ENCODE results near the gene ADK. TPM values are rescaled to one million over a fixed set of nuclear protein-coding genes. Genes with fewer than 3 reads are reported as not detected.

ADK gene
- total and polyA plus RNA-seq, 2 donors from 2014 or later: 33.0 to 38.3 TPM

DNA sequence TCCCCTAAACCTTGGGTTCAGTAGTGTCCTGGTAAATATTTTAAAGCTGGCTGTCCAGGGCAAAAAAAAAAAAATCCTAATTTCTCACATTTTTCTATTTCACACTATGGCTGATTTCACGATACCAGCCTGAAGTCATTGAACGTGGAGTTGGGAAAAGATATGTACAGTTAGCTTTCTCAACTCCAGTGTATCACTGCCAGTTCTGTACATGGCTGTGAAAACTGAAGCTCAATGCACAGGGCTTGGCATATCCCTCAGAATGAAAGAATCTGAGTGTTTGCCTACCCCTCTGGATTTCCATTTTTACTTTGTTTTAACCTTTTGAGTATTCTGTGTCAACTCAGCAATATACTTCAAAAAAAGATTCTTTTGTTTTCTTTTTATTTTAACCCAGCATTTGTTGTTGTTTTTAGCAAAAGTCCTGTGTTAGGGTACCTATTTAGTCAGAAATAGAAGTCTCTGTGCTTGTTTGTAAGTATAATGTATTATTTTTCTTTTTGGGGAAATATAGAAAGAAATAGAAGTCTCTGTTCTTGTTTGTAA lies 274.5 kb downstream of the ADK start:
- intact Hi-C loops (cut with DNase I): no loop called here
- Histone ChIP-seq H3K36me3 (ENCODE audit: control insufficient read depth in 2 of 3, insufficient read depth in 3 of 3, low read length in 3 of 3) (no peaks in the 10 kb centered on the region), H3K27ac (ENCODE audit: low read depth in 2 of 2, low read length in 2 of 2) (no peak overlapping the region), H3K9me3 (ENCODE audit: control insufficient read depth in 2 of 3, insufficient read depth in 1 of 3, low read length in 3 of 3) (no peaks in the 10 kb centered on the region), H3K9ac (ENCODE audit: low read length in 3 of 3) (no peak overlapping the region), H3K4me1 (ENCODE audit: control insufficient read depth in 2 of 3, insufficient read depth in 2 of 3, low read depth in 1 of 3, low read length in 3 of 3) (no peaks in the 10 kb centered on the region), H3K4me3 (ENCODE audit: low read length in 3 of 3) (no peak overlapping the region), H3K27me3 (ENCODE audit: control insufficient read depth, insufficient read depth, low read length) (no peaks in the 10 kb centered on the region)
- no peak for TF ChIP-seq CTCF (IDR thresholded peaks at IDR 0.05; ENCODE audit: borderline replicate concordance, extremely low read depth, insufficient read depth)
- DNase-seq (no peak), FAIRE-seq (no peak)

- Histone ChIP-seq H3K4me1 (ENCODE audit: control insufficient read depth in 2 of 3, insufficient read depth in 2 of 3, low read depth in 1 of 3, low read length in 3 of 3) (no peaks in the 10 kb centered on the region), H3K9me3 (ENCODE audit: control insufficient read depth in 2 of 3, insufficient read depth in 1 of 3, low read length in 3 of 3) (no peaks in the 10 kb centered on the region), H3K9ac (ENCODE audit: low read length in 3 of 3) (no peak overlapping the region), H3K27ac (ENCODE audit: low read depth in 2 of 2, low read length in 2 of 2) (no peak overlapping the region), H3K27me3 (ENCODE audit: control insufficient read depth, insufficient read depth, low read length) (no peaks in the 10 kb centered on the region), H3K36me3 (ENCODE audit: control insufficient read depth in 2 of 3, insufficient read depth in 3 of 3, low read length in 3 of 3) (no peaks in the 10 kb centered on the region), H3K4me3 (ENCODE audit: low read length in 3 of 3) (no peak overlapping the region)
- FAIRE-seq: no peak
- intact Hi-C loops (cut with DNase I): no loop called here
- DNase-seq: no peak
- TF ChIP-seq CTCF (IDR thresholded peaks at IDR 0.05; ENCODE audit: borderline replicate concordance, extremely low read depth, insufficient read depth): no peak
These were observed 280.8 kb downstream of the ADK start for GRCh38 chr10:74431816-74432215.

DNA sequence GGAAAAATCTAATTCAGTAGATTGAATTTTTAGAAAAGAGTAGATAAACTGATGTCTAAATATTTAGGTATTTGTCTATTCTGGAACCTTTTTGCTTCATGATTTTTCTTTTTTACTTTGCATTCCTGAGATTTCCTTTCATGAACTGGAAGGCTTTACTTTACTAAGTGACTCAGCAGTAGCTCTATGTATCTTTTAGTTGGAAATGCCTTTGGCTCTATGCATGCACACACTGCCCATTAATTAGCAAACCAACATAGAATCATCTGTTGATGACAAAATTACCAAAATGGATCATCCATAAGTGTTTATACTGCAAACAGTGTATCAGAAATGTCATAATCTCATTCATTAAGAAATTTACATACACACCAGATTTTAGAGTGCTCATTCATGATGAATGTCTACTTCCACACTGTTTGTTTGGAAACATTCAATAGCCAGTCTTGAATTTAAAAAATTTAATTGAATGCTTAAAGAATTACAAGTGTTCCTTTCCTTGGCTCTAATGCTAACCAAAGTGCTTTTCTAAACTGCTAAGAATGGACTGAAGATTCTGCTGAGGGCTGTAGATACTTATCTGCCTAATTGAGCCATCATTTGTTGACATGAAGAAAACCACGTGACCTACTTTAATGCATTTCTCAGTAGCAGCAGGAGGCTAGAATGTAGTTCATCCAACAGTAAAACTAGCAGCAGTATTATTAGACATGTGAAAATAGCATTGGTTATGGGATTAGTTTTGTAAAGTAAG lies 282.0 kb downstream of the ADK start:
- H3K4me1 ChIP-seq (ENCODE audit: control insufficient read depth in 2 of 3, insufficient read depth in 2 of 3, low read depth in 1 of 3, low read length in 3 of 3): no peaks in the 10 kb centered on the region
- DNase-seq (peak in 1 of 5 donors; percentile 13), FAIRE-seq (no peak)
- no peak overlapping the region for H3K9ac ChIP-seq (ENCODE audit: low read length in 3 of 3)
- no peak overlapping the region for H3K4me3 ChIP-seq (ENCODE audit: low read length in 3 of 3)
- no peak for TF ChIP-seq CTCF (IDR thresholded peaks at IDR 0.05; ENCODE audit: borderline replicate concordance, extremely low read depth, insufficient read depth)
- no peaks in the 10 kb centered on the region for H3K9me3 ChIP-seq (ENCODE audit: control insufficient read depth in 2 of 3, insufficient read depth in 1 of 3, low read length in 3 of 3)
- intact Hi-C loops (cut with DNase I): no loop called here
- no peaks in the 10 kb centered on the region for H3K36me3 ChIP-seq (ENCODE audit: control insufficient read depth in 2 of 3, insufficient read depth in 3 of 3, low read length in 3 of 3)
- no peak overlapping the region for H3K27ac ChIP-seq (ENCODE audit: low read depth in 2 of 2, low read length in 2 of 2)
- no peaks in the 10 kb centered on the region for H3K27me3 ChIP-seq (ENCODE audit: control insufficient read depth, insufficient read depth, low read length)
